LNCaP clone FGC (cell line): ENCODE results near the gene RIOK2.

Source experiments
- DNase-seq: peaks from one replicate; pipeline ENCODE4 v3.0.0-alpha.2; 2011; ENCODE audit warnings: low read depth
- H3K4me3 ChIP-seq: 2 replicates; pipeline ENCODE4 v1.5.1; 2011; ENCODE audit warnings: mild to moderate bottlenecking, low read depth, low read length, control low read depth
- CTCF ChIP-seq: IDR thresholded peaks from 2 replicates; pipeline ENCODE4 v1.5.1; 2012; ENCODE audit warnings: mild to moderate bottlenecking; ENCODE audit not compliant: control insufficient read depth, insufficient read depth; ENCODE audit errors: extremely low read depth

The RIOK2 gene

DNA sequence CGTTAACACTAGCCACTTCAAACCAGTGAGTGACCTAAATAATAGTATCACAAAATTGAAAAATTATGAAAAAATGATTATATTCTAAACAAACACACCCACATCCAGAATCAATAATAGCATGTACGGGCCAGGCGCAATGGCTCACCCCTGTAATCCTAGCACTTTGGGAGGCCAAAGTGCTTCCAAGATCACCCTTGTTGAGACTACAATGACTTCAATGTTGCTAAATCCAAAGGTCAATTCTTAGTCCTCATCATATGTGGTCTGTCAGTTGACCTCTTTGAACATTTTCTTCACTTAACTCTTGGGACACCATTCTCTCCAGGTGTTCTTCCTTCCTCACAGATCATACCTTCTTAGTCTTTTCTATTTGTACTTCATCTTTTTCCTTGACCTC is 11.3 kb downstream of the RIOK2 start:
- DNase-seq: no peak
- no peak overlapping the region for H3K4me3 ChIP-seq
- TF ChIP-seq CTCF: no peak

DNA sequence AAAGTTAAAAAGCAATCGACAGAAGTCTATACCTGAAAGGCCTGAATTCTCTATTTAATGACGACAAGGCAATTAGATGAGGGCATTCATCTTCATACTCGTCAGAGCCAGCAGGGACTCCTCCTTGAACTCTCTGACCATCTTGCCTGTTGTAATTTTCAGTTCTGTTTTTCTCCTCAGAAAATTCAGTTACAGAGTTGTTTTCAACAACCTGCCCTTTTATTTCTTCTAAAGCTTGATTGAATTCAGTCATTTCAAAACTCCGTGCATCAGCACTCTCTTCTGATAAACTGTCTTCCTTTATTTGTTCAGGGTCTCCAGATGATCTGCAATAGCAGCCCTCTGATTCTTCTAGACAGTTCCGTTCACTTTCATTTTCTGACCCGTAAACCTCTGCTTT is 15.6 kb downstream of the RIOK2 start:
- TF ChIP-seq CTCF: no peak
- no peak overlapping the region for H3K4me3 ChIP-seq
- no peak for DNase-seq

DNA sequence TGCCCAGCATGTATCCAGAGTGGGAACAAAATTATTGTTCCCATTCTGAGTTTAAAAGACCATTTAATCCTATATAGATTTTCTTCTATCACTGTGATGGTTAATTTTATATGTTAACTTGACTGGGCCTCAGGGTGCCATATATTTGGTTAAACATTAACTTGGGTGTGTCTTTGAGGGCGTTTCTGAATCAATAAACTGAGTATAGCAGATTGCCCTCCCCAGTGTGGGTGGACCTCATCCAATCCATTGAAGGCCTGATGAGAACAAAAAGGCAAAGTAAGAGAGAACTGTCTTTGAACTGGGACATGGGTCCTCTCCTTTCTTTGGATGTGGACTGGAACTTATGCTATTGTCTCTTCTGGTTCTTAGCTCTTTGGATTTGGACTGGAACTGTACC is 17.3 kb downstream of the RIOK2 start:
- no peak for TF ChIP-seq CTCF
- no peak overlapping the region for H3K4me3 ChIP-seq
- DNase-seq: no peak

GRCh38 chr5:97164846-97165245 is 18.2 kb downstream of the RIOK2 start:
- no peak for DNase-seq
- no peak for TF ChIP-seq CTCF
- no peak overlapping the region for H3K4me3 ChIP-seq

GRCh38 chr5:97163790-97164285 is 19.2 kb downstream of the RIOK2 start:
- H3K4me3 ChIP-seq: no peak overlapping the region
- no peak for TF ChIP-seq CTCF
- no peak for DNase-seq

GRCh38 chr5:97163360-97163764 is 19.7 kb downstream of the RIOK2 start:
- TF ChIP-seq CTCF: peak; percentile 42
- no peak overlapping the region for H3K4me3 ChIP-seq
- DNase-seq: no peak

- no peak overlapping the region for H3K4me3 ChIP-seq
- TF ChIP-seq CTCF: peak; percentile 92
- DNase-seq: peak; percentile 72
Measured at GRCh38 chr5:97162045-97162444, 21.0 kb downstream of the RIOK2 start.
